OCI-LY1 (cell line): Measurements from ENCODE around the gene NCOR1.

Experiments
- EZH2 ChIP-seq: fragments of 200-600 bp; sonication (generic), shearing (Covaris generic); IDR thresholded peaks from 2 replicates; pipeline ENCODE4 v1.8.0; 2017; ENCODE audit warnings: borderline replicate concordance, mixed run types, mild to moderate bottlenecking, antibody characterized with exemption, low read length, moderate library complexity, mixed read lengths
- TF ChIP-seq, protein P1 (sequence below): fragments of 200-600 bp; sonication (generic), shearing (Covaris generic); IDR thresholded peaks from 2 replicates; pipeline ENCODE4 v1.5.1; 2017; ENCODE audit warnings: mild to moderate bottlenecking, antibody characterized with exemption, low read length, moderate library complexity, mixed read lengths

DNA sequence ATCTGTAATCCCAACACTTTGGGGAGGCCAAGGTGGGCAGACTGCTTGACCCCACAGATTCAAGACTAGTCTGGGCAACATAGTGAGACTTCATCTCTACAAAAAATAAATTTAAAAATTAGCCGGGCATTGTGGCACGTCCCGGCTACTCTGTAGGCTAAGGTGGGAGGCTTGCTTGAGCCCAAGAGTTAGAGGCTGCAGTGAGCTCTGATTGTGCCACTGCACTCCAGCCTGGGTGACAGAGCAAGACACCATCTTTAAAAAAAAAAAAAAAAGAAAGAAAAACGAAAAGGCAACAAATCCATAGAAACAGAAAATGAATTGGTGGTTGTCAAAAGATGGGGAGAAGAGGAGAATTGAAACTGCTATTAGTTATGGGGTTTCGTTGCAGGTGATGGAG lies 27.7 kb downstream of the NCOR1 start:
- TF ChIP-seq, protein P1, sequence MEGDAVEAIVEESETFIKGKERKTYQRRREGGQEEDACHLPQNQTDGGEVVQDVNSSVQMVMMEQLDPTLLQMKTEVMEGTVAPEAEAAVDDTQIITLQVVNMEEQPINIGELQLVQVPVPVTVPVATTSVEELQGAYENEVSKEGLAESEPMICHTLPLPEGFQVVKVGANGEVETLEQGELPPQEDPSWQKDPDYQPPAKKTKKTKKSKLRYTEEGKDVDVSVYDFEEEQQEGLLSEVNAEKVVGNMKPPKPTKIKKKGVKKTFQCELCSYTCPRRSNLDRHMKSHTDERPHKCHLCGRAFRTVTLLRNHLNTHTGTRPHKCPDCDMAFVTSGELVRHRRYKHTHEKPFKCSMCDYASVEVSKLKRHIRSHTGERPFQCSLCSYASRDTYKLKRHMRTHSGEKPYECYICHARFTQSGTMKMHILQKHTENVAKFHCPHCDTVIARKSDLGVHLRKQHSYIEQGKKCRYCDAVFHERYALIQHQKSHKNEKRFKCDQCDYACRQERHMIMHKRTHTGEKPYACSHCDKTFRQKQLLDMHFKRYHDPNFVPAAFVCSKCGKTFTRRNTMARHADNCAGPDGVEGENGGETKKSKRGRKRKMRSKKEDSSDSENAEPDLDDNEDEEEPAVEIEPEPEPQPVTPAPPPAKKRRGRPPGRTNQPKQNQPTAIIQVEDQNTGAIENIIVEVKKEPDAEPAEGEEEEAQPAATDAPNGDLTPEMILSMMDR, result no peak
- no peak for TF ChIP-seq EZH2
